ENCODE data around the gene PITPNM2. TPM values are rescaled to one million over a fixed set of nuclear protein-coding genes. Genes with fewer than 3 reads are reported as not detected.

Gene PITPNM2
- total and polyA plus RNA-seq, 11 donors = 12.0 to 28.5 (median 20.7) TPM

GRCh38 chr12:123164710-123165261, 13.9 kb upstream of the PITPNM2 start:
- DNase-seq (no peak), ATAC-seq (no peak)
- H3K27ac ChIP-seq = no peak overlapping the region
- intact Hi-C loops (cut with DNase I) = no loop called here
- WGBS, 4 donors = 93 to 96% (median 96%) methylated on average over 9 of the region's 9 CpGs
- peaks cover 0 to 71% (median 62%) of the 10 kb centered on the region in 9 donors for H3K36me3 ChIP-seq
- H3K9me3 ChIP-seq = no peaks in the 10 kb centered on the region
- no peak overlapping the region for H3K4me3 ChIP-seq
- H3K27me3 ChIP-seq = no peaks in the 10 kb centered on the region
- TF ChIP-seq CTCF (IDR thresholded peaks at IDR 0.05) (no peak), POLR2A (IDR thresholded peaks at IDR 0.05) (no peak)
- H3K4me1 ChIP-seq = peaks cover 0 to 3% (median 0%) of the 10 kb centered on the region in 12 donors

- no peak for DNase-seq
- H3K9me3 ChIP-seq = no peaks in the 10 kb centered on the region
- H3K4me1 ChIP-seq = peaks cover 0 to 3% (median 0%) of the 10 kb centered on the region in 12 donors
- WGBS, 4 donors = 80 to 82% (median 82%) methylated on average over 3 of the region's 3 CpGs
- no peak for ATAC-seq
- H3K27me3 ChIP-seq = no peaks in the 10 kb centered on the region
- TF ChIP-seq CTCF (IDR thresholded peaks at IDR 0.05) = no peak
- no peak for TF ChIP-seq POLR2A (IDR thresholded peaks at IDR 0.05)
- H3K27ac ChIP-seq = no peak overlapping the region
- peaks cover 0 to 76% (median 62%) of the 10 kb centered on the region in 9 donors for H3K36me3 ChIP-seq
- no peak overlapping the region for H3K4me3 ChIP-seq
- intact Hi-C loops (cut with DNase I) = no loop called here
These were observed 13.3 kb upstream of the PITPNM2 start for GRCh38 chr12:123164222-123164621.

GRCh38 chr12:123163227-123163626, 12.3 kb upstream of the PITPNM2 start:
- H3K27ac ChIP-seq = no peak overlapping the region
- H3K4me1 ChIP-seq = peaks cover 0 to 3% (median 0%) of the 10 kb centered on the region in 12 donors
- peaks cover 0 to 77% (median 62%) of the 10 kb centered on the region in 9 donors for H3K36me3 ChIP-seq
- DNase-seq = no peak
- TF ChIP-seq POLR2A (IDR thresholded peaks at IDR 0.05) (no peak), CTCF (IDR thresholded peaks at IDR 0.05) (no peak)
- WGBS, 4 donors = 87 to 92% (median 91%) methylated on average over 3 of the region's 3 CpGs
- no peaks in the 10 kb centered on the region for H3K27me3 ChIP-seq
- no peak overlapping the region for H3K4me3 ChIP-seq
- no peak for ATAC-seq
- intact Hi-C loops (cut with DNase I) = no loop called here
- H3K9me3 ChIP-seq = no peaks in the 10 kb centered on the region

GRCh38 chr12:123160801-123161487, 10.1 kb upstream of the PITPNM2 start:
- H3K4me3 ChIP-seq = no peak overlapping the region
- intact Hi-C loops (cut with DNase I) = no loop called here
- no peaks in the 10 kb centered on the region for H3K27me3 ChIP-seq
- peaks cover 0 to 81% (median 62%) of the 10 kb centered on the region in 9 donors for H3K36me3 ChIP-seq
- H3K4me1 ChIP-seq = peaks cover 0 to 3% (median 0%) of the 10 kb centered on the region in 12 donors
- WGBS, 4 donors = 63 to 69% (median 64%) methylated on average over 11 of the region's 11 CpGs
- TF ChIP-seq CTCF (IDR thresholded peaks at IDR 0.05) (no peak), POLR2A (IDR thresholded peaks at IDR 0.05) (no peak)
- no peak for DNase-seq
- no peaks in the 10 kb centered on the region for H3K9me3 ChIP-seq
- ATAC-seq = no peak
- H3K27ac ChIP-seq = no peak overlapping the region
